DND-41 (cell line): ENCODE measurements around the gene KCTD14.

ENCODE experiments used
- CTCF ChIP-seq: IDR thresholded peaks from 2 replicates; pipeline ENCODE4 v1.5.1; 2012; ENCODE audit warnings: borderline replicate concordance, low read length, moderate library complexity, mild to moderate bottlenecking; ENCODE audit not compliant: poor library complexity, severe bottlenecking; ENCODE audit errors: extremely low read depth
- EZH2 ChIP-seq: IDR thresholded peaks from 3 replicates; pipeline ENCODE4 v1.6.1; 2012; ENCODE audit warnings: borderline replicate concordance, low read depth, mild to moderate bottlenecking, moderate library complexity, low read length, inconsistent platforms; ENCODE audit not compliant: severe bottlenecking

- TF ChIP-seq CTCF (no peak), EZH2 (no peak)
Measured at GRCh38 chr11:78025378-78025777, 2.3 kb upstream of the KCTD14 start.
